IMR-90 (cell line): ENCODE measurements around the gene BTLA. TPM values are rescaled to one million over a fixed set of nuclear protein-coding genes. Genes with fewer than 3 reads are reported as not detected.

ENCODE experiments used
- ATAC-seq: fragments of 200-7000 bp; cut with Tn5 transposase; 2 replicates; pipeline ENCODE4 v1.9.1; 2020; ENCODE audit warnings: low read depth, mild to moderate bottlenecking, moderate library complexity
- BruUV-seq: library from RNA; stranded (reverse); fragments of 400-500 nt; replicated peaks from 2 replicates; lab custom pipeline; 2021; lab: Mats Ljungman, UMichigan
- CTCF ChIA-PET: fragments of 300-600 bp; formaldehyde crosslinking; extraction: SDS; loops from one replicate; lab custom pipeline; 2021; ENCODE audit warnings: antibody characterized with exemption; lab: Yijun Ruan, JAX
- POLR2A ChIA-PET: fragments of 300-600 bp; sonication (Branson Sonifier 250); formaldehyde crosslinking; loops from one replicate; lab custom pipeline; 2022; ENCODE audit warnings: antibody characterized with exemption; ENCODE audit not compliant: unreplicated experiment; lab: Charles Lee
- DNase-seq: peaks from one replicate; pipeline ENCODE4 v3.0.0; 2013
- H2AFZ ChIP-seq: replicated peaks from 2 replicates; pipeline ENCODE3; 2013; ENCODE audit warnings: low read length, mild to moderate bottlenecking; ENCODE audit not compliant: poor library complexity
- H2AK5ac ChIP-seq: 2 replicates; pipeline ENCODE4 v1.6.1; 2013; ENCODE audit warnings: low read depth, low read length, inconsistent platforms
- H2AK9ac ChIP-seq: replicated peaks from 2 replicates; pipeline ENCODE3; 2013; ENCODE audit warnings: mild to moderate bottlenecking, low read depth, low read length, moderate library complexity; ENCODE audit not compliant: poor library complexity
- H2BK120ac ChIP-seq: 2 replicates; pipeline ENCODE4 v1.6.1; 2013; ENCODE audit warnings: low read depth, low read length, inconsistent platforms
- H2BK15ac ChIP-seq: 3 replicates; pipeline ENCODE4 v1.6.1; 2013; ENCODE audit warnings: low read depth, low read length, inconsistent platforms
- H2BK20ac ChIP-seq: 2 replicates; pipeline ENCODE4 v1.6.1; 2013; ENCODE audit warnings: low read depth, mild to moderate bottlenecking, inconsistent platforms, low read length, moderate library complexity
- H2BK5ac ChIP-seq: 2 replicates; pipeline ENCODE4 v1.6.1; 2013; ENCODE audit warnings: mild to moderate bottlenecking, low read depth, low read length, inconsistent platforms; ENCODE audit not compliant: poor library complexity, severe bottlenecking
- H3K14ac ChIP-seq: replicated peaks from 2 replicates; pipeline ENCODE4 v1.6.1; 2013; ENCODE audit warnings: low read depth, low read length, inconsistent platforms
- H3K18ac ChIP-seq: 2 replicates; pipeline ENCODE4 v1.6.1; 2013; ENCODE audit warnings: low read depth, low read length, control low read depth
- H3K23ac ChIP-seq: 2 replicates; pipeline ENCODE4 v1.6.1; 2013; ENCODE audit warnings: low read depth, low read length, inconsistent platforms
- H3K27ac ChIP-seq: 2 replicates; pipeline ENCODE4 v1.5.1; 2013; ENCODE audit warnings: mild to moderate bottlenecking, control low read depth, low read length; ENCODE audit not compliant: insufficient read depth
- H3K27me3 ChIP-seq: 2 replicates; pipeline ENCODE4 v1.6.1; 2013; ENCODE audit warnings: low read length; ENCODE audit not compliant: control insufficient read depth, insufficient read depth
- H3K36me3 ChIP-seq: 2 replicates; pipeline ENCODE4 v1.6.1; 2013; ENCODE audit warnings: low read length, mixed read lengths; ENCODE audit not compliant: control insufficient read depth, insufficient read depth
- H3K4ac ChIP-seq: 2 replicates; pipeline ENCODE4 v1.6.1; 2013; ENCODE audit warnings: low read depth, low read length, inconsistent platforms
- H3K4me1 ChIP-seq: 2 replicates; pipeline ENCODE4 v1.6.1; 2013; ENCODE audit warnings: low read length, mixed read lengths; ENCODE audit not compliant: control insufficient read depth, insufficient read depth
- H3K4me2 ChIP-seq: 2 replicates; pipeline ENCODE4 v1.6.1; 2013; ENCODE audit warnings: low read depth, mild to moderate bottlenecking, control low read depth, low read length, moderate library complexity
- H3K4me3 ChIP-seq: 2 replicates; pipeline ENCODE4 v1.5.1; 2013; ENCODE audit warnings: low read depth, mild to moderate bottlenecking, control low read depth, low read length, moderate library complexity; ENCODE audit not compliant: insufficient read depth
- H3K56ac ChIP-seq: 2 replicates; pipeline ENCODE4 v1.6.1; 2013; ENCODE audit warnings: low read length, inconsistent platforms; ENCODE audit not compliant: insufficient read depth; ENCODE audit errors: extremely low read depth
- H3K79me1 ChIP-seq, 2 experiments: 2 replicates each; pipeline ENCODE4 v1.6.1; 2013; ENCODE audit warnings: low read length in 2 of 2, inconsistent platforms in 1 of 2, low read depth in 1 of 2
- H3K9ac ChIP-seq: 2 replicates; pipeline ENCODE4 v1.6.1; 2013; ENCODE audit warnings: low read depth, low read length, control low read depth
- H3K9me1 ChIP-seq: 2 replicates; pipeline ENCODE4 v1.6.1; 2013; ENCODE audit warnings: low read length, inconsistent platforms; ENCODE audit not compliant: insufficient read depth
- H3K9me3 ChIP-seq: 2 replicates; pipeline ENCODE4 v1.6.1; 2013; ENCODE audit warnings: low read length; ENCODE audit not compliant: control insufficient read depth, insufficient read depth
- H4K20me1 ChIP-seq: 2 replicates; pipeline ENCODE4 v1.6.1; 2013; ENCODE audit warnings: low read length, inconsistent platforms; ENCODE audit not compliant: insufficient read depth
- H4K5ac ChIP-seq: 2 replicates; pipeline ENCODE4 v1.6.1; 2013; ENCODE audit warnings: mild to moderate bottlenecking, low read depth, low read length, control low read depth
- H4K8ac ChIP-seq, 2 experiments: 2 replicates each; pipeline ENCODE4 v1.6.1; 2013; ENCODE audit warnings: low read depth in 2 of 2, low read length in 2 of 2, control low read depth in 1 of 2, inconsistent platforms in 1 of 2
- H4K91ac ChIP-seq: 2 replicates; pipeline ENCODE4 v1.6.1; 2013; ENCODE audit warnings: low read depth, low read length, inconsistent platforms; ENCODE audit not compliant: insufficient read depth
- BHLHE40 ChIP-seq: fragments of 150-350 bp; IDR thresholded peaks from 2 replicates; pipeline ENCODE4 v1.6.1; 2016; ENCODE audit warnings: mild to moderate bottlenecking, low read depth, low read length
- CEBPB ChIP-seq: IDR thresholded peaks from 2 replicates; pipeline ENCODE4 v1.6.1; 2012; ENCODE audit warnings: low read depth, low read length, improper control_type of control experiment
- CHD1 ChIP-seq: IDR thresholded peaks from 2 replicates; pipeline ENCODE4 v1.6.1; 2012; ENCODE audit warnings: low read depth, low read length, improper control_type of control experiment
- CTCF ChIP-seq: conservative IDR thresholded peaks from 2 replicates; pipeline ENCODE4 v1.5.1; 2012; ENCODE audit warnings: mild to moderate bottlenecking, low read depth, low read length, improper control_type of control experiment
- ELK1 ChIP-seq: fragments of 150-350 bp; IDR thresholded peaks from 2 replicates; pipeline ENCODE4 v1.6.1; 2016; ENCODE audit warnings: low read depth, mild to moderate bottlenecking, low read length, moderate library complexity, borderline replicate concordance
- FOS ChIP-seq: fragments of 150-350 bp; IDR thresholded peaks from 2 replicates; pipeline ENCODE4 v1.6.1; 2016; ENCODE audit warnings: low read depth, low read length
- MAFK ChIP-seq: IDR thresholded peaks from 2 replicates; pipeline ENCODE4 v1.6.1; 2012; ENCODE audit warnings: low read depth, low read length, improper control_type of control experiment
- MAZ ChIP-seq: IDR thresholded peaks from 2 replicates; pipeline ENCODE4 v1.6.1; 2012; ENCODE audit warnings: low read depth, mild to moderate bottlenecking, low read length, improper control_type of control experiment, moderate library complexity, borderline replicate concordance
- MXI1 ChIP-seq: IDR thresholded peaks from 2 replicates; pipeline ENCODE4 v1.6.1; 2012; ENCODE audit warnings: low read depth, mild to moderate bottlenecking, low read length, moderate library complexity, borderline replicate concordance
- NFE2L2 ChIP-seq: fragments of 150-350 bp; IDR thresholded peaks from 2 replicates; pipeline ENCODE4 v1.6.1; 2016; ENCODE audit warnings: low read depth, mild to moderate bottlenecking, low read length
- POLR2A ChIP-seq: IDR thresholded peaks from 2 replicates; pipeline ENCODE4 v1.6.1; 2012; ENCODE audit warnings: mild to moderate bottlenecking, low read depth, low read length
- RAD21 ChIP-seq: IDR thresholded peaks from 2 replicates; pipeline ENCODE4 v1.6.1; 2012; ENCODE audit warnings: low read length, improper control_type of control experiment
- RCOR1 ChIP-seq: IDR thresholded peaks from 2 replicates; pipeline ENCODE4 v1.6.1; 2012; ENCODE audit warnings: mild to moderate bottlenecking, low read length, improper control_type of control experiment; ENCODE audit not compliant: insufficient replicate concordance
- RFX5 ChIP-seq: IDR thresholded peaks from 2 replicates; pipeline ENCODE4 v1.8.0; 2012; ENCODE audit warnings: low read depth, mild to moderate bottlenecking, low read length, moderate library complexity
- SMC3 ChIP-seq: fragments of 150-350 bp; IDR thresholded peaks from 2 replicates; pipeline ENCODE4 v1.6.1; 2016; ENCODE audit warnings: low read depth, mild to moderate bottlenecking, antibody characterized with exemption, low read length, moderate library complexity
- USF2 ChIP-seq: fragments of 150-350 bp; IDR thresholded peaks from 2 replicates; pipeline ENCODE4 v1.6.1; 2017; ENCODE audit warnings: mild to moderate bottlenecking, antibody characterized with exemption, low read length, low read depth
- WGBS, 2 experiments: methylation state at CpG; one replicate each; pipeline versions ENCODE4 v1.1.5 to v1.1.7; 2013; ENCODE audit warnings: missing lambda C conversion rate in 2 of 2; ENCODE audit not compliant: insufficient read length in 1 of 2; ENCODE audit errors: extremely low coverage in 2 of 2; 5-methylcytosine and 5-hydroxymethylcytosine counted together
- dilution Hi-C: fragments of 300-500 bp; cut with HindIII; formaldehyde crosslinking; loops from one replicate; pipeline ENCODE4 v1.14.3; 2018; ENCODE audit warnings: low sequenced_read_pairs; ENCODE audit not compliant: unreplicated experiment
- in situ Hi-C: fragments of 300-500 bp; cut with MboI; formaldehyde crosslinking; loops from 3 replicates; pipeline ENCODE4 v1.14.3; 2019; ENCODE audit warnings: low sequenced_read_pairs, inconsistent platforms, mixed read lengths
- intact Hi-C: fragments of 100-400 bp; cut with micrococcal nuclease; formaldehyde crosslinking; loops from 2 replicates; pipeline ENCODE4 v1.10.0; 2022
- polyA plus RNA-seq, 3 experiments: library from polyadenylated mRNA; depleted of rRNA; stranded (reverse); fragments of >200 nt; gene quantifications; 2 replicates each; pipeline ENCODE4 v1.2.3, GENCODE V29; 2012; ENCODE audit warnings: low replicate concordance in 1 of 3
- total RNA-seq: library from RNA; depleted of rRNA; stranded (reverse); fragments of >200 nt; gene quantifications from 2 replicates; pipeline ENCODE4 v1.2.3, GENCODE V29; 2012

The BTLA gene
- total and polyA plus RNA-seq, 2 of the 4 experiments (the other 2 are of a cell fraction) = not detected

- Histone ChIP-seq H3K56ac (no peak overlapping the region), H3K36me3 (no peaks in the 10 kb centered on the region), H3K9me3 (no peaks in the 10 kb centered on the region), H2BK5ac (no peak overlapping the region), H3K4ac (no peak overlapping the region), H2BK20ac (no peak overlapping the region), H2AK9ac (no peak overlapping the region), H3K9me1 (no peaks in the 10 kb centered on the region), H3K4me2 (no peak overlapping the region), H2AFZ (no peak overlapping the region), H2BK15ac (no peak overlapping the region), H2BK120ac (no peak overlapping the region), H4K8ac (no peak overlapping the region), H3K9ac (no peak overlapping the region), H3K18ac (no peak overlapping the region), H2AK5ac (no peak overlapping the region), H3K14ac (no peak overlapping the region), H3K4me3 (no peak overlapping the region), H4K5ac (no peak overlapping the region), H4K91ac (no peak overlapping the region), H3K4me1 (no peaks in the 10 kb centered on the region), H3K23ac (no peak overlapping the region), H4K20me1 (no peaks in the 10 kb centered on the region), H3K79me1 (no peaks in the 10 kb centered on the region), H3K27ac (no peak overlapping the region), H3K27me3 (peaks cover 6% of the 10 kb centered on the region)
- dilution Hi-C loops (no loop called here), in situ Hi-C loops (no loop called here), intact Hi-C loops (no loop called here)
- CTCF ChIA-PET = no interaction called here
- DNase-seq = no peak
- ATAC-seq = no peak
- WGBS, 2 experiments = no CpG with 5 or more reads among the region's 4 CpGs
- POLR2A ChIA-PET = no interaction called here
- TF ChIP-seq CEBPB = no peak
- no peak for TF ChIP-seq SMC3
- no peak for TF ChIP-seq FOS
- no peak for TF ChIP-seq MXI1
- no peak for TF ChIP-seq CTCF
- no peak for TF ChIP-seq RAD21
- TF ChIP-seq BHLHE40 = no peak
- TF ChIP-seq ELK1 = no peak
- TF ChIP-seq USF2 = no peak
- no peak for TF ChIP-seq MAFK
- TF ChIP-seq NFE2L2 = no peak
- TF ChIP-seq CHD1 = no peak
- no peak for TF ChIP-seq MAZ
- TF ChIP-seq RFX5 = no peak
- no peak for TF ChIP-seq RCOR1
- no peak for TF ChIP-seq POLR2A
- BruUV-seq = no TSS peak
Measured at GRCh38 chr3:112471596-112472325, 27.5 kb downstream of the BTLA start.
